Common myeloid progenitor, CD34-positive (primary cell): ENCODE measurements around the gene HHAT.
A peak's percentile ranks its signal among the peaks of the same experiment; 100 is the strongest.

Experiments
- CTCF ChIA-PET: fragments of 350-600 bp; sonication (Branson Sonifier 250); formaldehyde crosslinking; loops from one replicate; lab custom pipeline; 2021; ENCODE audit warnings: antibody characterized with exemption; lab: Charles Lee
- POLR2A ChIA-PET: fragments of 350-600 bp; sonication (Branson Sonifier 250); formaldehyde crosslinking; loops from one replicate; lab custom pipeline; 2021; ENCODE audit warnings: antibody characterized with exemption; lab: Charles Lee
- DNase-seq, 3 donors: peaks; one replicate each; pipeline versions ENCODE4 v3.0.0 to v3.0.0-alpha.2; 2013
- H3K27ac ChIP-seq, 2 experiments: 1 replicate in 1 of 2; 2 replicates in 1 of 2; pipeline ENCODE4 v1.7.0; 2013; ENCODE audit warnings: inconsistent platforms in 2 of 2, low read length in 2 of 2, mild to moderate bottlenecking in 2 of 2, low read depth in 1 of 2, moderate library complexity in 1 of 2; ENCODE audit not compliant: severe bottlenecking in 2 of 2, insufficient read depth in 1 of 2, poor library complexity in 1 of 2
- H3K27me3 ChIP-seq, 5 experiments: replicated peaks in 2 of 5; 1 replicate in 3 of 5; 2 replicates in 2 of 5; pipeline versions ENCODE4 v1.6.1 to v1.7.0; 2013; ENCODE audit warnings: low read length in 4 of 5, mild to moderate bottlenecking in 2 of 5, moderate library complexity in 2 of 5, inconsistent platforms in 1 of 5; ENCODE audit not compliant: insufficient read depth in 5 of 5, control insufficient read depth in 4 of 5
- H3K36me3 ChIP-seq, 4 experiments: 1 replicate in 2 of 4; 2 replicates in 2 of 4; pipeline versions ENCODE4 v1.6.1 to v1.7.0; 2013; ENCODE audit warnings: low read length in 3 of 4, control low read depth in 1 of 4, mild to moderate bottlenecking in 1 of 4; ENCODE audit not compliant: control insufficient read depth in 4 of 4, insufficient read depth in 4 of 4
- H3K4me1 ChIP-seq, 4 experiments: 1 replicate in 3 of 4; 2 replicates in 1 of 4; pipeline versions ENCODE4 v1.6.1 to v1.7.1; 2013; ENCODE audit warnings: low read length in 3 of 4, mild to moderate bottlenecking in 3 of 4, control low read depth in 1 of 4, inconsistent platforms in 1 of 4, moderate library complexity in 1 of 4; ENCODE audit not compliant: control insufficient read depth in 4 of 4, insufficient read depth in 4 of 4; ENCODE audit errors: control extremely low read depth in 1 of 4
- H3K4me3 ChIP-seq, 7 experiments: 1 replicate in 4 of 7; 2 replicates in 3 of 7; pipeline versions ENCODE4 v1.5.1 to v1.7.0; 2013; ENCODE audit warnings: mild to moderate bottlenecking in 7 of 7, low read length in 6 of 7, moderate library complexity in 6 of 7, inconsistent platforms in 2 of 7, low read depth in 2 of 7, control low read depth in 1 of 7; ENCODE audit not compliant: insufficient read depth in 4 of 7, control insufficient read depth in 1 of 7; ENCODE audit errors: extremely low read depth in 1 of 7
- H3K9me3 ChIP-seq, 5 experiments: 1 replicate in 4 of 5; 2 replicates in 1 of 5; pipeline versions ENCODE4 v1.6.1 to v1.7.1; 2013; ENCODE audit warnings: low read length in 4 of 5, mild to moderate bottlenecking in 2 of 5, inconsistent platforms in 1 of 5, low read depth in 1 of 5, moderate library complexity in 1 of 5; ENCODE audit not compliant: control insufficient read depth in 4 of 5, insufficient read depth in 2 of 5; ENCODE audit errors: control extremely low read depth in 1 of 5
- WGBS: methylation state at CpG from one replicate; pipeline ENCODE4 v1.1.5; 2013; ENCODE audit not compliant: insufficient coverage; 5-methylcytosine and 5-hydroxymethylcytosine counted together

Gene HHAT

DNA sequence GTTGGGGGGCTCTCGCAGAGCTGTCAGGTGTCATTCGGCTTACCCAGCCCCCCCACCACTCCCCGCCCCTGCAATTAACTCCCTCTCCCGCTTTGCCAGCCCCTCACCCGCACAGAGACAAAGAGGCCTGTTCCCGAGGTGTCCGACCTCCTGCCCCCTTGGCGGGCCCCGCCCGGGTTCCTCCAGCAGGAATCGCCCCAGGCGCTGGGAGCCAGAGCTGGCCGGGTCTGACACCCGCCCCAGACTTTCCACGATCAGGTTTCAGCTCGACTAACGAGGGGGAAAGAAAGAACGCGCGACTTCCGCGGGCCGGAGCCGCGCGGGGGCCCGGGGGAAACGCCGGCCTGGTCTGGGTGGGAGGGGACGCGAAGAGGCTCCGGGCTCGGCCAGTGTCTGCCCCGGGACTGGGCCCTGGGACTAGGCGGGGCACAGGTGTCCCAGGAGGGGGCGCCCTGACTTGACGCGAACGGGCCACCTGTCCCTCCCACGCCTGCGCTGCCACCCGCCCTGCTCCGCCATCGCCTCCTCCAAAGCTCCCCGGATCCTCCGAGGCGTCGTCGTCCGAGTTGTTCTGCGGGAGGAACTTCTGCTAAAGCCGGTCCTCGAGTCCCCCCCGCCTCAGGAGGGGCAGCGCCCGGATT lies 36.4 kb upstream of the HHAT start:
- CTCF ChIA-PET, result interaction anchor here (1.3 to 1.7 kb wide), 4 partner anchors 10 to 92 kb away, joined by 3 to 6 read pairs (median 3); no protein-coding TSS in a partner anchor
- Histone ChIP-seq H3K27me3 (peaks cover 2 to 42% (median 20%) of the 10 kb centered on the region in 5 experiments), H3K4me3 (peak overlapping the region in 6 of 7 experiments; percentile 21 to 74 (median 64))

DNA sequence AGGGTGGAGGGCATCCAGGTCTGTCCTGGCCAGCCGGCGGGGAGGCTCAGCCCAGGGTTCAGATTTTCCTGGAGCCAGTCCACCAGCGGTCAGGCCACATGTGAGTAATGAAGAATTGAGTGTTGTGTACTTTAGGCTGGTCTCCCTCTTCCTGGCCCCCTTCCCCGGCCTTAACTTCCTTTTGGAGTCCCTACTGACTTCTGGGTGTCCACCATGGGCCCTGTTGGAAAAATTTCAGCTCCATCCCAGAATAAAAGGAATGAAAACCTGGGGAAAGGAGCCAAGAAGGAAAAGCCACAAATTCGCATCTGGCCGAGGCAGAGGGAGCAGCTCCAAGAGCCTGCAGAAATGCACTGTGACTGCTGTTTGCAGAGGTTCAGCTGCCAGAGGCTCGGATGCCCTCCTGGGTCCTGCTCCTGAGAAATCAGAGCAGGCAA lies 35.5 kb upstream of the HHAT start:
- peaks cover 2 to 44% (median 20%) of the 10 kb centered on the region in 5 experiments for H3K27me3 ChIP-seq
- peaks cover 2 to 15% (median 9%) of the 10 kb centered on the region in 4 experiments for H3K4me1 ChIP-seq
- H3K27ac ChIP-seq, result no peak overlapping the region
- H3K9me3 ChIP-seq, result no peaks in the 10 kb centered on the region
- DNase-seq, result no peak
- 93% methylated on average over 5 of the region's 7 CpGs for WGBS
- no peaks in the 10 kb centered on the region for H3K36me3 ChIP-seq
- ChIA-PET CTCF (interaction anchor here (1.3 to 1.7 kb wide), 3 partner anchors 9 to 91 kb away, joined by 3 read pairs; no protein-coding TSS in a partner anchor), POLR2A (no interaction called here)
- no peak overlapping the region for H3K4me3 ChIP-seq

More for the DNA sequence above, 36.4 kb upstream of the HHAT start:
- 2% methylated on average over 47 of the region's 56 CpGs for WGBS
- POLR2A ChIA-PET, result no interaction called here
- peak; percentile 24 to 53 (median 33) for DNase-seq
- no peaks in the 10 kb centered on the region for H3K36me3 ChIP-seq
- no peaks in the 10 kb centered on the region for H3K9me3 ChIP-seq
- no peak overlapping the region for H3K27ac ChIP-seq
- peaks cover 2 to 15% (median 9%) of the 10 kb centered on the region in 4 experiments for H3K4me1 ChIP-seq

DNA sequence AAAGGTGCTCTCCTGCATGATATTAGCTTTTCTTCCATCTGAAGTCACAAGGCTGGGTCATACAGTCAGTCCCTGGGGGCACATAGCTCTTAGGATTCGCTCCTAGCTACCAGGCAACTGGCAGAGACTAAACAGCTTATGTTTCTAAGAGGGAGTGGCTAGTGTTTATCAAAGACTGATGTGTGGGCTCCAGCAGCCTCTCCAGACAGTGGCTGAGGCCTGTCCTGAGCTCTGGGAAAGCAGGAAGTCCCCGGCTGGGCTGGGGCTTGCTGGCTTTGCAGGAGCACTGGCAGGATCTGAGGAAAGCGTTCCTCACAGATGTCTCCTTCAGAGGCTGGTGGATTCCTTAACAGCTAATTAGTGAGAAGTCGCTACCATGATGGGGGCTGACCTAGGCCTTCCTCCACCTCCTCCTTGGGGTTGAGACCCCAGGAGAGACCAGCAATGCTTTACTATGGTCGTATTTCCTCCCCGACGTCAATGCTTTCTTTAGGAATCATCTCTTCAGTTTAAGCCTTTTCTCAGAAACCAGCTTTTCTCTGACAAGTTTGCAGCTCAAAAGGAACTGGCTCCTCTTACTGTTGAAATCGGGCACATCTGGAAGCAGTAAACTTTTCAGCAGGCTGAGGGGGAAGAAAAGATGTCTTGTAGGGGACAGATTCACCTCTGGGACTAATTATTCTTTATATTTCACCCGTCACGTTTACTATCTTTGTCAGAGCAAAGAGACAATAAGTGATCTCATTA lies 33.5 kb upstream of the HHAT start:
- WGBS, result 83% methylated on average over 7 of the region's 10 CpGs
- Histone ChIP-seq H3K9me3 (no peaks in the 10 kb centered on the region), H3K27me3 (peaks cover 0 to 48% (median 20%) of the 10 kb centered on the region in 5 experiments), H3K4me1 (peaks cover 2 to 15% (median 9%) of the 10 kb centered on the region in 4 experiments), H3K4me3 (no peak overlapping the region), H3K27ac (no peak overlapping the region), H3K36me3 (no peaks in the 10 kb centered on the region)
- DNase-seq, result no peak
- CTCF ChIA-PET, result interaction anchor here (0.8 to 1.1 kb wide), 4 partner anchors 10 to 152 kb away, joined by 3 read pairs; no protein-coding TSS in a partner anchor
- POLR2A ChIA-PET, result no interaction called here

DNA sequence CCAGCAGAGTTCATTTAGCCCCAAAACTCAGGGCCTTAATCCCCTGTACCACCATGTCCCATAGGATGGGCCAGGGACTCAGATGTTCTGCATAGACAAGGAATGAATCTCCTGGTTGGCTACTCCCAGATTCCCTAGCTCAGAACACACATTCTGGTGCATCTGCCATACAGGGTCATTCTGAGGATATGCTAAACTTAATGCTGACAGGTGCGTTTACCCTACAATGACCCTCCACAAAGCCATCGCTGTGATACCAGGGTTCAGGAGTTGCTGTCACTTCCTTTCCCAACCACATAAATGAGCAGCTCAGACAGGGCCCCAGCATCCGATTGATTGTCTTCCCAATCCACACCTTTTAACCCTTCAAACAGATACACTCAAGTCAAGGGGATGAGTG lies 32.0 kb upstream of the HHAT start:
- no peaks in the 10 kb centered on the region for H3K9me3 ChIP-seq
- H3K27me3 ChIP-seq, result peaks cover 0 to 34% (median 13%) of the 10 kb centered on the region in 5 experiments
- no peaks in the 10 kb centered on the region for H3K36me3 ChIP-seq
- peaks cover 0 to 12% (median 9%) of the 10 kb centered on the region in 4 experiments for H3K4me1 ChIP-seq
- ChIA-PET CTCF (no interaction called here), POLR2A (no interaction called here)
- H3K4me3 ChIP-seq, result no peak overlapping the region
- 100% methylated on average over 2 of the region's 3 CpGs for WGBS
- H3K27ac ChIP-seq, result no peak overlapping the region
- DNase-seq, result no peak

DNA sequence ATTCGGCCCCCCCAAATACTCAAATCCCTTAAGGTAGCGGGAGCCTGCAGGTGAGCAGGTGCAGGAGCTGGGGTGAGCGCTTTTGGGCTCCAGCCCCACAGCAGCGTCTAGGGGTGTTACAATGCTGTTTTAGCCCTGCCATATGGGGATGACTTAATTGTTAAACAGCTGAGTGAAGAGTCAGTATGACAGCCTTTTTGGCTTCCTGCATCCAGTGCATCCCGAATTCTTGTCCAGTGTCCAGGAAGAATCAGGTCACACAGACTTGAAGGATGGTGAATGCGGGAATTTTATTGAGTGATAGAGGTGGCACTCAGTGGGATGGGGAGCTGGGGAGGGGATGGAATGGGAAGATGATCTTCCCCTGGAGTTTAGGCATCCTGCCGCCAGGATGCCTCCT lies 30.4 kb upstream of the HHAT start:
- Histone ChIP-seq H3K27ac (no peak overlapping the region), H3K27me3 (peaks cover 0 to 21% (median 6%) of the 10 kb centered on the region in 5 experiments), H3K9me3 (no peaks in the 10 kb centered on the region), H3K4me1 (no peaks in the 10 kb centered on the region), H3K36me3 (no peaks in the 10 kb centered on the region), H3K4me3 (no peak overlapping the region)
- ChIA-PET CTCF (no interaction called here), POLR2A (no interaction called here)
- no peak for DNase-seq
- WGBS, result 100% methylated on average over 6 of the region's 7 CpGs

DNA sequence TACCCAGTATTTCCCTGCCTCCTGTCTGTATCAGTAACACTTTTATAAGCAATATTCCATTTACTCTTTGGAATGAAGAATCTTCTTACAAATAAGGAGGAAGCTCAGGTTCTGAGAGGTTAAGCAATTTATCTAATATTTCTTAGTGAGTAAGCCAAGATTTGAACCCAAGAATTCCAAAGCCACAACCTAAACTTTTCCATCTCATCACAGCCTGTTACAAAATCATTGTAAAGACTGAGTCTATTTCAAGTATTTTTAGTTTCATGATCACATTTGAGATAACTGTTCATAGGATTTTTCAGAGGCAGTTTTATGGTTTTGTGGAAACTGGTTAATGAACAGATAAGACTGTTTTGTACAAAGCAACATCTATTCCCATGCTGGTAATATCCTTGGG lies 29.8 kb upstream of the HHAT start:
- H3K27ac ChIP-seq, result no peak overlapping the region
- H3K36me3 ChIP-seq, result no peaks in the 10 kb centered on the region
- peaks cover 0 to 17% (median 3%) of the 10 kb centered on the region in 5 experiments for H3K27me3 ChIP-seq
- no peaks in the 10 kb centered on the region for H3K4me1 ChIP-seq
- ChIA-PET CTCF (interaction anchor here (1.4 kb wide), 1 partner anchor 12 kb away, joined by 5 read pairs; no protein-coding TSS in a partner anchor), POLR2A (no interaction called here)
- H3K4me3 ChIP-seq, result no peak overlapping the region
- H3K9me3 ChIP-seq, result no peaks in the 10 kb centered on the region
- DNase-seq, result no peak

DNA sequence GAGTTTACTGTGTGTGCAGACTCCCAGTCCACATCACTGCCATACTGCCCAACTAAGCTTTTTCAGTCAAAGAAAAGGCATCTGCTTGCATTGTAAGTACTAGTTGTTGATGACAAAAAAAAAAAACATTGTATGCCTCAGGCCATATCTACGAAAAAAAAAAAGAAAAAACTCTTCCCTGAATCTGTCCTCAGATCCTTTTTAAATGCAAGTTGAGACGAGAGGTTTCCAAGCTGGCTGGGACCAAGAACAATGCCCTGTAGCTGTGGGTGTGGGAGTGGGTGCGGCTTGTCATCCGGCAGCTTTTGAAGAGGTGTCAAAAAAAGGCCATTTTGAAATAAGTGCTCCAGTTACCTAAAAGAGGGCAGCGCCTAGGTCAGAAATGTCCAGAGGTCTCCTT lies 29.2 kb upstream of the HHAT start:
- Histone ChIP-seq H3K4me3 (no peak overlapping the region), H3K27ac (no peak overlapping the region), H3K4me1 (no peaks in the 10 kb centered on the region), H3K36me3 (no peaks in the 10 kb centered on the region), H3K27me3 (peaks cover 0 to 16% (median 2%) of the 10 kb centered on the region in 5 experiments), H3K9me3 (no peaks in the 10 kb centered on the region)
- WGBS, result 82% methylated on average over 4 of the region's 5 CpGs
- DNase-seq, result no peak
- ChIA-PET POLR2A (no interaction called here), CTCF (interaction anchor here (0.6 to 1.4 kb wide), 2 partner anchors 12 to 36 kb away, joined by 3 to 5 read pairs; no protein-coding TSS in a partner anchor)
